IMR-90 (cell line): ENCODE results near the gene TIA1. TPM values are rescaled to one million over a fixed set of nuclear protein-coding genes. Genes with fewer than 3 reads are reported as not detected.

Source experiments
- ATAC-seq: fragments of 200-7000 bp; cut with Tn5 transposase; 2 replicates; pipeline ENCODE4 v1.9.1; 2020; ENCODE audit warnings: low read depth, mild to moderate bottlenecking, moderate library complexity
- BruUV-seq: library from RNA; stranded (reverse); fragments of 400-500 nt; replicated peaks from 2 replicates; lab custom pipeline; 2021; lab: Mats Ljungman, UMichigan
- CTCF ChIA-PET: fragments of 300-600 bp; formaldehyde crosslinking; extraction: SDS; loops from one replicate; lab custom pipeline; 2021; ENCODE audit warnings: antibody characterized with exemption; lab: Yijun Ruan, JAX
- POLR2A ChIA-PET: fragments of 300-600 bp; sonication (Branson Sonifier 250); formaldehyde crosslinking; loops from one replicate; lab custom pipeline; 2022; ENCODE audit warnings: antibody characterized with exemption; ENCODE audit not compliant: unreplicated experiment; lab: Charles Lee
- DNase-seq: peaks from one replicate; pipeline ENCODE4 v3.0.0; 2013
- H2AFZ ChIP-seq: replicated peaks from 2 replicates; pipeline ENCODE3; 2013; ENCODE audit warnings: low read length, mild to moderate bottlenecking; ENCODE audit not compliant: poor library complexity
- H2AK5ac ChIP-seq: 2 replicates; pipeline ENCODE4 v1.6.1; 2013; ENCODE audit warnings: low read depth, low read length, inconsistent platforms
- H2AK9ac ChIP-seq: replicated peaks from 2 replicates; pipeline ENCODE3; 2013; ENCODE audit warnings: mild to moderate bottlenecking, low read depth, low read length, moderate library complexity; ENCODE audit not compliant: poor library complexity
- H2BK120ac ChIP-seq: 2 replicates; pipeline ENCODE4 v1.6.1; 2013; ENCODE audit warnings: low read depth, low read length, inconsistent platforms
- H2BK15ac ChIP-seq: 3 replicates; pipeline ENCODE4 v1.6.1; 2013; ENCODE audit warnings: low read depth, low read length, inconsistent platforms
- H2BK20ac ChIP-seq: 2 replicates; pipeline ENCODE4 v1.6.1; 2013; ENCODE audit warnings: low read depth, mild to moderate bottlenecking, inconsistent platforms, low read length, moderate library complexity
- H2BK5ac ChIP-seq: 2 replicates; pipeline ENCODE4 v1.6.1; 2013; ENCODE audit warnings: mild to moderate bottlenecking, low read depth, low read length, inconsistent platforms; ENCODE audit not compliant: poor library complexity, severe bottlenecking
- H3K14ac ChIP-seq: replicated peaks from 2 replicates; pipeline ENCODE4 v1.6.1; 2013; ENCODE audit warnings: low read depth, low read length, inconsistent platforms
- H3K18ac ChIP-seq: 2 replicates; pipeline ENCODE4 v1.6.1; 2013; ENCODE audit warnings: low read depth, low read length, control low read depth
- H3K23ac ChIP-seq: 2 replicates; pipeline ENCODE4 v1.6.1; 2013; ENCODE audit warnings: low read depth, low read length, inconsistent platforms
- H3K27ac ChIP-seq: 2 replicates; pipeline ENCODE4 v1.5.1; 2013; ENCODE audit warnings: mild to moderate bottlenecking, control low read depth, low read length; ENCODE audit not compliant: insufficient read depth
- H3K27me3 ChIP-seq: 2 replicates; pipeline ENCODE4 v1.6.1; 2013; ENCODE audit warnings: low read length; ENCODE audit not compliant: control insufficient read depth, insufficient read depth
- H3K36me3 ChIP-seq: 2 replicates; pipeline ENCODE4 v1.6.1; 2013; ENCODE audit warnings: low read length, mixed read lengths; ENCODE audit not compliant: control insufficient read depth, insufficient read depth
- H3K4ac ChIP-seq: 2 replicates; pipeline ENCODE4 v1.6.1; 2013; ENCODE audit warnings: low read depth, low read length, inconsistent platforms
- H3K4me1 ChIP-seq: 2 replicates; pipeline ENCODE4 v1.6.1; 2013; ENCODE audit warnings: low read length, mixed read lengths; ENCODE audit not compliant: control insufficient read depth, insufficient read depth
- H3K4me2 ChIP-seq: 2 replicates; pipeline ENCODE4 v1.6.1; 2013; ENCODE audit warnings: low read depth, mild to moderate bottlenecking, control low read depth, low read length, moderate library complexity
- H3K4me3 ChIP-seq: 2 replicates; pipeline ENCODE4 v1.5.1; 2013; ENCODE audit warnings: low read depth, mild to moderate bottlenecking, control low read depth, low read length, moderate library complexity; ENCODE audit not compliant: insufficient read depth
- H3K56ac ChIP-seq: 2 replicates; pipeline ENCODE4 v1.6.1; 2013; ENCODE audit warnings: low read length, inconsistent platforms; ENCODE audit not compliant: insufficient read depth; ENCODE audit errors: extremely low read depth
- H3K79me1 ChIP-seq, 2 experiments: 2 replicates each; pipeline ENCODE4 v1.6.1; 2013; ENCODE audit warnings: low read length in 2 of 2, inconsistent platforms in 1 of 2, low read depth in 1 of 2
- H3K9ac ChIP-seq: 2 replicates; pipeline ENCODE4 v1.6.1; 2013; ENCODE audit warnings: low read depth, low read length, control low read depth
- H3K9me1 ChIP-seq: 2 replicates; pipeline ENCODE4 v1.6.1; 2013; ENCODE audit warnings: low read length, inconsistent platforms; ENCODE audit not compliant: insufficient read depth
- H3K9me3 ChIP-seq: 2 replicates; pipeline ENCODE4 v1.6.1; 2013; ENCODE audit warnings: low read length; ENCODE audit not compliant: control insufficient read depth, insufficient read depth
- H4K20me1 ChIP-seq: 2 replicates; pipeline ENCODE4 v1.6.1; 2013; ENCODE audit warnings: low read length, inconsistent platforms; ENCODE audit not compliant: insufficient read depth
- H4K5ac ChIP-seq: 2 replicates; pipeline ENCODE4 v1.6.1; 2013; ENCODE audit warnings: mild to moderate bottlenecking, low read depth, low read length, control low read depth
- H4K8ac ChIP-seq, 2 experiments: 2 replicates each; pipeline ENCODE4 v1.6.1; 2013; ENCODE audit warnings: low read depth in 2 of 2, low read length in 2 of 2, control low read depth in 1 of 2, inconsistent platforms in 1 of 2
- H4K91ac ChIP-seq: 2 replicates; pipeline ENCODE4 v1.6.1; 2013; ENCODE audit warnings: low read depth, low read length, inconsistent platforms; ENCODE audit not compliant: insufficient read depth
- WGBS, 2 experiments: methylation state at CpG; one replicate each; pipeline versions ENCODE4 v1.1.5 to v1.1.7; 2013; ENCODE audit warnings: missing lambda C conversion rate in 2 of 2; ENCODE audit not compliant: insufficient read length in 1 of 2; ENCODE audit errors: extremely low coverage in 2 of 2; 5-methylcytosine and 5-hydroxymethylcytosine counted together
- dilution Hi-C: fragments of 300-500 bp; cut with HindIII; formaldehyde crosslinking; loops from one replicate; pipeline ENCODE4 v1.14.3; 2018; ENCODE audit warnings: low sequenced_read_pairs; ENCODE audit not compliant: unreplicated experiment
- in situ Hi-C: fragments of 300-500 bp; cut with MboI; formaldehyde crosslinking; loops from 3 replicates; pipeline ENCODE4 v1.14.3; 2019; ENCODE audit warnings: low sequenced_read_pairs, inconsistent platforms, mixed read lengths
- intact Hi-C: fragments of 100-400 bp; cut with micrococcal nuclease; formaldehyde crosslinking; loops from 2 replicates; pipeline ENCODE4 v1.10.0; 2022
- polyA plus RNA-seq, 3 experiments: library from polyadenylated mRNA; depleted of rRNA; stranded (reverse); fragments of >200 nt; gene quantifications; 2 replicates each; pipeline ENCODE4 v1.2.3, GENCODE V29; 2012; ENCODE audit warnings: low replicate concordance in 1 of 3
- total RNA-seq: library from RNA; depleted of rRNA; stranded (reverse); fragments of >200 nt; gene quantifications from 2 replicates; pipeline ENCODE4 v1.2.3, GENCODE V29; 2012
- TF ChIP-seq, protein P1 (sequence below): conservative IDR thresholded peaks from 2 replicates; pipeline ENCODE4 v1.5.1; 2012; ENCODE audit warnings: mild to moderate bottlenecking, low read depth, low read length, improper control_type of control experiment

The TIA1 gene
- total and polyA plus RNA-seq, 2 of the 4 experiments (the other 2 are of a cell fraction), result 72.7 to 103 TPM

DNA sequence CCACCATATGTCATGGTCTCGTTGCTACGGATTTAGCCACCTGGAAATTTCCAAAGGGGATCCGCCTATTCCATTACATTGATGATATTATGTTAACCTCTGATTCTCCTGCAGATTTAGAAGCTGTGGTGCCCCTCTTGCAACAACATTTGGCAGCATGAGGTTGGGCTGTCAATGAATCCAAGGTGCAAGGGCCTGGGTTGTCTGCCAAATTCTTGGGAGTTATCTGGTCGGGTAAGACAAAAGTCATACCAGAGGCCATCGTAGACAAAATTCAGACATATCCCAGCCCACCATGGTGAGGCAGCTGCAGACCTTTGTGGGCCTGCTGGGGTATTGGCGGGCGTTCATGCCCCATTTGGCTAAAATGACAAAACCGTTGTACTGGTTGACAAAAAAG is 44.0 kb downstream of the TIA1 start:
- Histone ChIP-seq H4K91ac (no peak overlapping the region), H3K9ac (no peak overlapping the region), H3K27ac (no peak overlapping the region), H3K4me3 (no peak overlapping the region), H3K9me3 (no peaks in the 10 kb centered on the region), H2AK5ac (no peak overlapping the region), H3K23ac (no peak overlapping the region), H4K5ac (no peak overlapping the region), H3K79me1 (no peaks in the 10 kb centered on the region; a peak in 1 of 4 replicates), H2BK5ac (no peak overlapping the region), H3K36me3 (peaks cover 5% of the 10 kb centered on the region), H3K18ac (no peak overlapping the region), H3K4ac (no peak overlapping the region), H3K14ac (no peak overlapping the region), H2BK120ac (no peak overlapping the region), H2AK9ac (no peak overlapping the region), H3K4me1 (no peaks in the 10 kb centered on the region), H3K9me1 (peaks cover 2% of the 10 kb centered on the region), H2BK15ac (no peak overlapping the region), H4K20me1 (no peaks in the 10 kb centered on the region), H4K8ac (no peak overlapping the region), H2BK20ac (no peak overlapping the region), H3K4me2 (no peak overlapping the region), H2AFZ (no peak overlapping the region), H3K56ac (no peak overlapping the region), H3K27me3 (no peaks in the 10 kb centered on the region)
- ChIA-PET POLR2A (no interaction called here), CTCF (no interaction called here)
- TF ChIP-seq, protein P1, sequence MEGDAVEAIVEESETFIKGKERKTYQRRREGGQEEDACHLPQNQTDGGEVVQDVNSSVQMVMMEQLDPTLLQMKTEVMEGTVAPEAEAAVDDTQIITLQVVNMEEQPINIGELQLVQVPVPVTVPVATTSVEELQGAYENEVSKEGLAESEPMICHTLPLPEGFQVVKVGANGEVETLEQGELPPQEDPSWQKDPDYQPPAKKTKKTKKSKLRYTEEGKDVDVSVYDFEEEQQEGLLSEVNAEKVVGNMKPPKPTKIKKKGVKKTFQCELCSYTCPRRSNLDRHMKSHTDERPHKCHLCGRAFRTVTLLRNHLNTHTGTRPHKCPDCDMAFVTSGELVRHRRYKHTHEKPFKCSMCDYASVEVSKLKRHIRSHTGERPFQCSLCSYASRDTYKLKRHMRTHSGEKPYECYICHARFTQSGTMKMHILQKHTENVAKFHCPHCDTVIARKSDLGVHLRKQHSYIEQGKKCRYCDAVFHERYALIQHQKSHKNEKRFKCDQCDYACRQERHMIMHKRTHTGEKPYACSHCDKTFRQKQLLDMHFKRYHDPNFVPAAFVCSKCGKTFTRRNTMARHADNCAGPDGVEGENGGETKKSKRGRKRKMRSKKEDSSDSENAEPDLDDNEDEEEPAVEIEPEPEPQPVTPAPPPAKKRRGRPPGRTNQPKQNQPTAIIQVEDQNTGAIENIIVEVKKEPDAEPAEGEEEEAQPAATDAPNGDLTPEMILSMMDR, result no peak
- DNase-seq (no peak), ATAC-seq (no peak)
- intact Hi-C loops (no loop called here), dilution Hi-C loops (no loop called here), in situ Hi-C loops (no loop called here)
- WGBS, 2 experiments, result 100% methylated on average over 1 of the region's 8 CpGs; no CpG with 5 or more reads in 1 of the 2 experiments
- BruUV-seq, result no TSS peak
